Lower leg skin (tissue), 3 donors: ENCODE results near the gene RASL10B.

Experiments
- CTCF ChIP-seq, 3 donors: fragments of 450-650 bp; IDR thresholded peaks; one replicate each; pipeline ENCODE4 v1.5.1; 2016; ENCODE audit warnings: antibody characterized with exemption in 3 of 3, mild to moderate bottlenecking in 3 of 3, moderate library complexity in 2 of 3
- POLR2A ChIP-seq, 2 donors: fragments of 450-650 bp; IDR thresholded peaks; one replicate each; pipeline ENCODE4 v1.6.1; 2016 to 2017; ENCODE audit warnings: antibody characterized with exemption in 2 of 2, mild to moderate bottlenecking in 1 of 2, moderate library complexity in 1 of 2

GRCh38 chr17:35761601-35762000 lies 30.2 kb downstream of the RASL10B start:
- TF ChIP-seq CTCF (IDR thresholded peaks at IDR 0.05) = no peak
- no peak for TF ChIP-seq POLR2A (IDR thresholded peaks at IDR 0.05)
